ENCODE data around the gene SPATS2L. TPM values are rescaled to one million over a fixed set of nuclear protein-coding genes. Genes with fewer than 3 reads are reported as not detected.

Gene SPATS2L
- total RNA-seq, 1 donor from 2014 or later: 29.1 TPM

DNA sequence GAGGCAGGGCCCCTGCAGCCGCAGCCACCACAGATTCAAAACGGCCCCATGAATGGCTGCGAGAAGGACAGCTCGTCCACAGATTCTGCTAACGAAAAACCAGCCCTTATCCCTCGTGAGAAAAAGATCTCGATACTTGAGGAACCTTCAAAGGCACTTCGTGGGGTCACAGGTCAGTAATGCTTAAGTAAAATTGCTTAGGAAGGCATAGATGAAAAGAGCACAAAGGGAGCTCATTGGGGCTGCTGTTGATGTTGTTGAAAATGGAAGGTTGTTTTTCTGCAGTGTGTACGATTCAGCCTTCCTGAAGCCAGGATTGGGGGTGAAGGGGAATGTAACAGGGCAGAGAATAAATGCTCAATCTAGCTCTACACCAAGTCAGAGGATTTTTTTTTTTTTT is 112.8 kb downstream of the SPATS2L start:
- Histone ChIP-seq H3K36me3 (no peaks in the 10 kb centered on the region), H3K4me1 (peaks cover 53% of the 10 kb centered on the region), H3K79me2 (ENCODE audit: low read depth) (no peaks in the 10 kb centered on the region), H3K4me3 (no peak overlapping the region), H3K27me3 (no peaks in the 10 kb centered on the region), H4K20me1 (ENCODE audit: low read depth) (no peaks in the 10 kb centered on the region), H3K9me3 (ENCODE audit: low read depth) (no peaks in the 10 kb centered on the region), H3K4me2 (no peak overlapping the region), H2AFZ (replicated peaks) (peak overlapping the region; percentile 16), H3F3A (ENCODE audit: low read depth) (peaks cover 19% of the 10 kb centered on the region), H3K27ac (peak overlapping the region; percentile 60), H3K9ac (no peak overlapping the region)
- peaks cover 53% of the 10 kb centered on the region for H3K4me1 Mint-ChIP-seq
- peak overlapping the region; percentile 81 for H3K27ac Mint-ChIP-seq
- H3K27me3 Mint-ChIP-seq (ENCODE audit: insufficient read depth, low read depth): no peaks in the 10 kb centered on the region
- no peak for DNase-seq (ENCODE audit: low spot score)
- H3K36me3 Mint-ChIP-seq: peaks cover 24% of the 10 kb centered on the region
- TF ChIP-seq, protein P1, sequence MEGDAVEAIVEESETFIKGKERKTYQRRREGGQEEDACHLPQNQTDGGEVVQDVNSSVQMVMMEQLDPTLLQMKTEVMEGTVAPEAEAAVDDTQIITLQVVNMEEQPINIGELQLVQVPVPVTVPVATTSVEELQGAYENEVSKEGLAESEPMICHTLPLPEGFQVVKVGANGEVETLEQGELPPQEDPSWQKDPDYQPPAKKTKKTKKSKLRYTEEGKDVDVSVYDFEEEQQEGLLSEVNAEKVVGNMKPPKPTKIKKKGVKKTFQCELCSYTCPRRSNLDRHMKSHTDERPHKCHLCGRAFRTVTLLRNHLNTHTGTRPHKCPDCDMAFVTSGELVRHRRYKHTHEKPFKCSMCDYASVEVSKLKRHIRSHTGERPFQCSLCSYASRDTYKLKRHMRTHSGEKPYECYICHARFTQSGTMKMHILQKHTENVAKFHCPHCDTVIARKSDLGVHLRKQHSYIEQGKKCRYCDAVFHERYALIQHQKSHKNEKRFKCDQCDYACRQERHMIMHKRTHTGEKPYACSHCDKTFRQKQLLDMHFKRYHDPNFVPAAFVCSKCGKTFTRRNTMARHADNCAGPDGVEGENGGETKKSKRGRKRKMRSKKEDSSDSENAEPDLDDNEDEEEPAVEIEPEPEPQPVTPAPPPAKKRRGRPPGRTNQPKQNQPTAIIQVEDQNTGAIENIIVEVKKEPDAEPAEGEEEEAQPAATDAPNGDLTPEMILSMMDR (IDR thresholded peaks at IDR 0.05): no peak
- no peak for TF ChIP-seq EZH2phosphoT487 (IDR thresholded peaks at IDR 0.05)
- TF ChIP-seq EZH2 (IDR thresholded peaks at IDR 0.05): no peak
- no peaks in the 10 kb centered on the region for H3K9me3 Mint-ChIP-seq
- H3K4me3 Mint-ChIP-seq: no peak overlapping the region

GRCh38 chr2:200421270-200421669 is 114.8 kb downstream of the SPATS2L start:
- Mint-ChIP-seq H3K27ac (no peak overlapping the region), H3K27me3 (ENCODE audit: insufficient read depth, low read depth) (no peaks in the 10 kb centered on the region), H3K4me1 (peaks cover 59% of the 10 kb centered on the region), H3K4me3 (no peak overlapping the region), H3K9me3 (no peaks in the 10 kb centered on the region), H3K36me3 (peaks cover 27% of the 10 kb centered on the region)
- Histone ChIP-seq H3K79me2 (ENCODE audit: low read depth) (no peaks in the 10 kb centered on the region), H4K20me1 (ENCODE audit: low read depth) (no peaks in the 10 kb centered on the region), H3K9me3 (ENCODE audit: low read depth) (no peaks in the 10 kb centered on the region), H3K36me3 (no peaks in the 10 kb centered on the region), H3K4me3 (no peak overlapping the region), H3K4me2 (no peak overlapping the region), H2AFZ (replicated peaks) (no peak overlapping the region), H3F3A (ENCODE audit: low read depth) (peaks cover 13% of the 10 kb centered on the region), H3K27ac (no peak overlapping the region), H3K9ac (no peak overlapping the region), H3K27me3 (no peaks in the 10 kb centered on the region), H3K4me1 (peaks cover 49% of the 10 kb centered on the region)
- no peak for DNase-seq (ENCODE audit: low spot score)
- TF ChIP-seq, protein P1 (IDR thresholded peaks at IDR 0.05): no peak
- TF ChIP-seq EZH2 (IDR thresholded peaks at IDR 0.05): no peak
- TF ChIP-seq EZH2phosphoT487 (IDR thresholded peaks at IDR 0.05): no peak

GRCh38 chr2:200422071-200422470 is 115.6 kb downstream of the SPATS2L start:
- no peaks in the 10 kb centered on the region for H3K27me3 ChIP-seq
- H4K20me1 ChIP-seq (ENCODE audit: low read depth): no peaks in the 10 kb centered on the region
- peaks cover 27% of the 10 kb centered on the region for H3K36me3 Mint-ChIP-seq
- H2AFZ ChIP-seq (replicated peaks): no peak overlapping the region
- no peak overlapping the region for H3K4me3 ChIP-seq
- H3K9me3 Mint-ChIP-seq: no peaks in the 10 kb centered on the region
- no peaks in the 10 kb centered on the region for H3K27me3 Mint-ChIP-seq (ENCODE audit: insufficient read depth, low read depth)
- H3K79me2 ChIP-seq (ENCODE audit: low read depth): no peaks in the 10 kb centered on the region
- no peak for DNase-seq (ENCODE audit: low spot score)
- H3F3A ChIP-seq (ENCODE audit: low read depth): peaks cover 5% of the 10 kb centered on the region
- TF ChIP-seq EZH2phosphoT487 (IDR thresholded peaks at IDR 0.05): no peak
- TF ChIP-seq EZH2 (IDR thresholded peaks at IDR 0.05): no peak
- TF ChIP-seq, protein P1 (IDR thresholded peaks at IDR 0.05): no peak
- H3K27ac Mint-ChIP-seq: no peak overlapping the region
- no peak overlapping the region for H3K9ac ChIP-seq
- no peaks in the 10 kb centered on the region for H3K9me3 ChIP-seq (ENCODE audit: low read depth)
- no peak overlapping the region for H3K27ac ChIP-seq
- peaks cover 51% of the 10 kb centered on the region for H3K4me1 Mint-ChIP-seq
- H3K4me3 Mint-ChIP-seq: no peak overlapping the region
- H3K36me3 ChIP-seq: no peaks in the 10 kb centered on the region
- H3K4me1 ChIP-seq: peaks cover 43% of the 10 kb centered on the region
- no peak overlapping the region for H3K4me2 ChIP-seq
